MM.1S (cell line): Measurements from ENCODE around the gene ARL2BP.

Experiments
- DNase-seq: peaks from one replicate; pipeline ENCODE4 v3.0.0-alpha.2; 2015
- H2AFZ ChIP-seq: fragments of 300-600 bp; sonication (generic); 2 replicates; pipeline ENCODE4 v1.6.0; 2016; ENCODE audit warnings: antibody characterized with exemption, low read length
- H3F3A ChIP-seq: fragments of 300-600 bp; sonication (generic); 2 replicates; pipeline ENCODE4 v1.6.1; 2016; ENCODE audit warnings: mild to moderate bottlenecking, antibody characterized with exemption, low read length, moderate library complexity, mixed read lengths; ENCODE audit not compliant: insufficient read depth
- H3K27ac ChIP-seq: fragments of 300-600 bp; sonication (generic); 2 replicates; pipeline ENCODE4 v1.5.1; 2016; ENCODE audit warnings: mild to moderate bottlenecking, low read length
- H3K27me3 ChIP-seq: fragments of 300-600 bp; sonication (generic); replicated peaks from 2 replicates; pipeline ENCODE4 v1.6.0; 2016; ENCODE audit warnings: low read length; ENCODE audit not compliant: insufficient read depth
- H3K36me3 ChIP-seq: fragments of 300-600 bp; sonication (generic); replicated peaks from 2 replicates; pipeline ENCODE4 v1.6.1; 2016; ENCODE audit warnings: mild to moderate bottlenecking, low read length, mixed read lengths; ENCODE audit not compliant: insufficient read depth
- H3K4me1 ChIP-seq: fragments of 300-600 bp; sonication (generic); 2 replicates; pipeline ENCODE4 v1.6.1; 2016; ENCODE audit warnings: low read length, mixed read lengths
- H3K4me2 ChIP-seq: fragments of 300-600 bp; sonication (generic); 2 replicates; pipeline ENCODE4 v1.6.0; 2016; ENCODE audit warnings: low read depth, low read length
- H3K4me3 ChIP-seq: fragments of 300-600 bp; sonication (generic); 2 replicates; pipeline ENCODE4 v1.5.1; 2016; ENCODE audit warnings: low read length, mixed read lengths
- H3K79me2 ChIP-seq: fragments of 300-600 bp; sonication (generic); 2 replicates; pipeline ENCODE4 v1.6.1; 2016; ENCODE audit warnings: mixed run types, low read length, mixed read lengths
- H3K9ac ChIP-seq: fragments of 300-600 bp; sonication (generic); 2 replicates; pipeline ENCODE4 v1.6.1; 2016; ENCODE audit warnings: low read length, mixed read lengths
- H3K9me2 ChIP-seq: fragments of 300-600 bp; sonication (generic); replicated peaks from 2 replicates; pipeline ENCODE4 v1.6.1; 2016; ENCODE audit warnings: mild to moderate bottlenecking, low read length, mixed read lengths; ENCODE audit not compliant: insufficient read depth
- H3K9me3 ChIP-seq: fragments of 300-600 bp; sonication (generic); replicated peaks from 2 replicates; pipeline ENCODE4 v1.6.1; 2016; ENCODE audit warnings: mild to moderate bottlenecking, low read length, mixed read lengths; ENCODE audit not compliant: insufficient read depth
- H4K20me1 ChIP-seq: fragments of 300-600 bp; sonication (generic); 2 replicates; pipeline ENCODE4 v1.6.1; 2016; ENCODE audit warnings: mild to moderate bottlenecking, low read length, moderate library complexity, mixed read lengths; ENCODE audit not compliant: insufficient read depth
- CTCF ChIP-seq: fragments of 300-600 bp; sonication (generic); IDR thresholded peaks from 2 replicates; pipeline ENCODE4 v1.5.1; 2016; ENCODE audit warnings: antibody characterized with exemption, low read length, mixed read lengths
- EZH2 ChIP-seq: fragments of 300-600 bp; sonication (generic); optimal IDR thresholded peaks from 2 replicates; pipeline ENCODE3; 2017; ENCODE audit warnings: low read depth, mild to moderate bottlenecking, antibody characterized with exemption, low read length, mixed read lengths
- EZH2phosphoT487 ChIP-seq: fragments of 300-600 bp; sonication (generic); IDR thresholded peaks from 2 replicates; pipeline ENCODE4 v1.6.1; 2018; ENCODE audit warnings: antibody characterized with exemption, low read length

Gene ARL2BP

DNA sequence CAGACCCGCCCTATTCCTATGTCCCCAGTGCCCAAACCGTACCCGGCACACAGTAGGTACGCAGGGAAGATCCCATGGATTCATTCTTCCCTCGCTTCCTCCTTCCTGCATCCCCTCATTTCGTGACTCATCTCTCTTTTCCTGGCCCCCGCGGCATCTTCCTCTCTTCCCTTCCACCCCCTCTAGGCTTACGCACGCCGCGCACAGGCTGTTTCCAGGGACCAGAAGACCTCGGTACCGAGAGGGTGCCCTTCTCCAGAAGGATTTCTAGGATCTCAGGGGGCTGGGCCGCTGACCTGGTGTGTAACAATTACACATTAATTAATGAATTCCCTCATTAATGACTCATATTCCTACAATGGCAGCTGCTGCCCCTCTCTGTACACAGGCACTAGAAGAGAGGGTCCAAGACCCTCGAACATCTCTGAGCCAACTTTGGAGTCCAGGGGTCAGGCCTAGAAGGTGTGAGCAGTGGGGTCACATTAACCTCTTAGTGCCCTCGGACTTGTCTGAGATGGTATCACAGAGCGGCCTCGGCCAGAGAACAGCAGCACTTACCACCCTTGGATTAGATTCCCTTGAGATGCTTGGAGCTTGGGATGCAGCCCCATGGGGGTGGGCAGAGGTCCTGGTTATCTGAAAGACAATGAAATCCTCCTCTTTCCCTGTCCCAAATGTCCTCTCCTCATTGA lies 56.2 kb downstream of the ARL2BP start:
- peaks cover 13% of the 10 kb centered on the region for H3K4me1 ChIP-seq
- peak overlapping the region; percentile 54 for H3K4me3 ChIP-seq
- DNase-seq: no peak
- H3K36me3 ChIP-seq: no peaks in the 10 kb centered on the region
- peak overlapping the region; percentile 78 for H3K4me2 ChIP-seq
- no peak overlapping the region for H3K9ac ChIP-seq
- H3K9me2 ChIP-seq: no peaks in the 10 kb centered on the region
- H3F3A ChIP-seq: peaks cover 15% of the 10 kb centered on the region
- H3K27ac ChIP-seq: no peak overlapping the region
- H3K9me3 ChIP-seq: no peaks in the 10 kb centered on the region
- peak overlapping the region; percentile 76 for H2AFZ ChIP-seq
- no peaks in the 10 kb centered on the region for H3K79me2 ChIP-seq
- no peaks in the 10 kb centered on the region for H3K27me3 ChIP-seq
- no peaks in the 10 kb centered on the region for H4K20me1 ChIP-seq
- TF ChIP-seq EZH2phosphoT487 (no peak), EZH2 (no peak), CTCF (no peak)
